HG03442 (cell line): ENCODE measurements around the gene IRF2BP2.
A peak's percentile ranks its signal among the peaks of the same experiment; 100 is the strongest.
"Not testable (repeated sequence)": the region's sequence is repeated elsewhere in the genome, so short reads cannot be mapped to it uniquely, and the experiment has no call there.

Experiments
- ATAC-seq: cut with Tn5 transposase; IDR thresholded peaks from one replicate; pipeline ENCODE4 v1.9.1; 2021; ENCODE audit warnings: mild to moderate bottlenecking, moderate library complexity; ENCODE audit not compliant: unreplicated experiment

Gene IRF2BP2

GRCh38 chr1:234602334-234603220 is 7.4 kb downstream of the IRF2BP2 start:
- ATAC-seq = no peak

GRCh38 chr1:234601301-234602017 is 8.5 kb downstream of the IRF2BP2 start:
- no peak for ATAC-seq

GRCh38 chr1:234600418-234601281 is 9.3 kb downstream of the IRF2BP2 start:
- no peak for ATAC-seq

- ATAC-seq = peak; percentile 63
These were observed 10.2 kb downstream of the IRF2BP2 start for GRCh38 chr1:234599617-234600417.

GRCh38 chr1:234598974-234599616 is 10.9 kb downstream of the IRF2BP2 start:
- no peak for ATAC-seq

- no peak for ATAC-seq
These were observed 12.1 kb downstream of the IRF2BP2 start for GRCh38 chr1:234597894-234598293.

- ATAC-seq = no peak
These were observed 14.1 kb downstream of the IRF2BP2 start for GRCh38 chr1:234595899-234596298.

GRCh38 chr1:234594575-234594974 is 15.4 kb downstream of the IRF2BP2 start:
- not testable (repeated sequence) for ATAC-seq

GRCh38 chr1:234593771-234594504 is 16.0 kb downstream of the IRF2BP2 start:
- ATAC-seq = no peak

- ATAC-seq = no peak
These were observed 16.9 kb downstream of the IRF2BP2 start for GRCh38 chr1:234593109-234593508.

GRCh38 chr1:234592240-234592639 is 17.7 kb downstream of the IRF2BP2 start:
- ATAC-seq = no peak

GRCh38 chr1:234591131-234591530 is 18.8 kb downstream of the IRF2BP2 start:
- no peak for ATAC-seq

- no peak for ATAC-seq
These were observed 19.9 kb downstream of the IRF2BP2 start for GRCh38 chr1:234589854-234590620.

GRCh38 chr1:234589064-234589800 is 20.7 kb downstream of the IRF2BP2 start:
- no peak for ATAC-seq

GRCh38 chr1:234588386-234588785 is 21.6 kb downstream of the IRF2BP2 start:
- no peak for ATAC-seq

GRCh38 chr1:234586892-234587485 is 23.0 kb downstream of the IRF2BP2 start:
- ATAC-seq = no peak

GRCh38 chr1:234586304-234586703 is 23.7 kb downstream of the IRF2BP2 start:
- no peak for ATAC-seq
